GM21381 (cell line): Measurements from ENCODE around the gene ARHGAP35.

Experiments
- ATAC-seq: cut with Tn5 transposase; IDR thresholded peaks from one replicate; pipeline ENCODE4 v1.9.1; 2021; ENCODE audit warnings: mild to moderate bottlenecking, moderate library complexity; ENCODE audit not compliant: unreplicated experiment

ARHGAP35 gene

DNA sequence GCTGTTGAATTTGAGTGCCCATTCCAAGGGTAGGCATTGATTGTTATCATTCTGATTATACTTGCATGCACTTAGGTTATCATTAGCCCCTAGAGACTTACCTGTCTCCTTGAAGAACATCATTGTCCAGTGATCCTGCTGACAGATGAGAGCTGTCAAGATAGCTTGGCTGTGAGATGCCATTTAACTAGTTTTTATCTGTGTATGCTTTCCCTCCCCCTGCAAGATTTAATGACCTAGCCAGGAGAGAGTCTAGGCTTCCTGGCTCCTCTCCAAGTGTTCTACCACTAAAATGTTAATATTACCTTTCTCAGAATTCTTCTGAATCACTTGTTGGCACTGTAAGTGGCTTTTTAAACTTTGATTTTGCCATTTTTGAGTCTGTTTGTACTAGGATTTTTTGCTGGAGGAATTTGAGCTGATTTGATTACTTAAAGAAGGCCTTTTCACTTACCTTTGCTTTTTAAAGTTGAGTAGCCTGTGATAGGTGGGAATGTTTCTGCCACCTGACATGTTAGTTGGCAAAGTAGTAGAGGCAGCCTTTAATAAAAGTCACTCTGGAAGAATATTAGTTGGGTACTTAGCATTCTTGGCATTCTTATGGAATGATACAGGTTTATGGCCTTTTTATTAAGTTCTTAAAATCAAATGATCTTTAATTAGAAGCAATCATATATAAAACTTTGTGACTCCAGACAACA, 41.1 kb downstream of the ARHGAP35 start:
- ATAC-seq: no peak

DNA sequence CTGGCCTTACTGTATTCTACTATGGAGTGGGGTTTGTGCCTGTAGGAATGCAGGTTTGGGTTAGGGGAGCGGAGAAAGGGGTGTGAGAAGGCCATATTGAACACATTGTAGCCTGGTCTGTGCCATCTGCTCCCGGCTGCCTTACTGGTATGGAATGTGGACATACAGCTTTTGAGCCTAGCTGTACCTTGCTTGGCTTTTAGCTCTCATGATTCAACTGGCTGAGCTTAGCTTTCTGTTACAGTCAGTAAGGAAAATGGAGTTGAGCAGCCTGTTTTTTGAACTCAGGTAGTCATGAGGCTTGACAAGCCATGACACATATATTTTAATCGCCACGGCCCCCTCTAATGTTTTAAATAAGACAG, 41.6 kb downstream of the ARHGAP35 start:
- no peak for ATAC-seq

GRCh38 chr19:46903458-46903857, 42.7 kb downstream of the ARHGAP35 start:
- no peak for ATAC-seq

DNA sequence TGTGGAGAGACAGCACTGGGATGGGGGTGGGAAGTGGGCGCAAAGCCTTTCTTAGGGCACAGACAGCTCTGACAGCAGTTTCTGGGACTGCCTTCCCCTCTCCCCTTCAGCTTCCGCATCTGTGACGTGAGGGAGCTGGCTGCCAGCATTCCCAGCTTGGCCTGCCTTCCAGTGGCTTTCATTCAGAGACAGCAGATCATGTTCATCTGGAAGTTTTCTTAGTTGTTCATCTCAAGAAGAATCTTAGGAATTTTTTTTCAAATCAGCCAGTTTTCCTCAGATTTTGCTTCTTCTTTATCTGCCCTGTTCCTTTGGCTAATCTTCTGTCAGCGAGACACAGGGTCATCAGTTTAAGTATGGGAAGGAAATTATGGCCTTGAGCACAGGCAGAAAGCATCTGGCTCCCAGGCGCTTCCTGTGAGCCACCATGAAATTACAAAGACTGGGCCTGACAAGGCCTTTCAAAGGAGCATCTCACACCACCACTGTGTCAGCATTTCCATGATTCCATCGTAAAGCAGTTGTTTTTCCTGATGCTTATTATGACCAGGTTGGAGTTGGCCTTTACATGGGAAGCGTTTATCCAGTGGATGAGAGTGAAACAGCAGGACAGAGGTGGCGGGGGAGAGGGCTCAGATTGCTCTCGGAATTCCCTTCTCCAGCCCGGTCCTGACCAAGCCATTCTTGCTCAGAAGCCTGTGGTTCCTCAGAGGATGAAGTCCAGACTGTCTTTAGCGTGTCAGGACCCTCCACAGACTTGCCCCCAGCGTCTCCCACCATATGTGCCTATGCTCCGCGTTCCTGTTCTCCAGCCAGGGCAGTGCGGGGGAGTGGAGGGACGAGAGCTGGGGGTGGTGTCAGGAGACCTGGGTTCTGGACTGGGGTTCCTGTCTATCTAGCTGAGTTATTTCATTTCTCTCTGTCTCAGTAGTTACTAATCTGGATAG, 43.6 kb downstream of the ARHGAP35 start:
- no peak for ATAC-seq

DNA sequence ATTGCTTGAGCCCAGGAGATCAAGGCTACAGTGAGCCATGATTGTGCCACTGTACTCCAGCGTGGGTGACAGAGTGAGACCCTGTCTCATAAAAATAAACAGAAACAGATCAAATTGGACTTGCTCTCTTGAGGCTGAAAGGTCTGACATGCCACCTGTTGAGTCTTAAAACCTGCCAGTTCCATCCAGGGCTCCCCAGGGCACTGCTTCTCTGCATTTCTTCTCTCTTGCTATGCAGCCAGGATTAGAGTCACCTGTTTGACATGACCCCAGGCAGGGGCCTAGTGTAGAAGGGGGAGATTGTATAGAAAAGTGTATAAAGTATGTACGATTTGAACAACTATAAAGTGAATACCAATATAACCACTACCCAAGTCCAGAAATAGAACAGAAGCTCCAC, 45.4 kb downstream of the ARHGAP35 start:
- no peak for ATAC-seq

GRCh38 chr19:46907880-46908279, 47.1 kb downstream of the ARHGAP35 start:
- no peak for ATAC-seq

GRCh38 chr19:46909356-46909755, 48.6 kb downstream of the ARHGAP35 start:
- no peak for ATAC-seq
